Transverse colon (tissue), 4 donors: ENCODE data around the gene CLEC20A.

Experiments used
- EP300 ChIP-seq: sonication (generic); formaldehyde crosslinking; IDR thresholded peaks from one replicate; pipeline ENCODE4 v1.6.1; 2017; ENCODE audit warnings: antibody characterized with exemption, low read depth
- POLR2A ChIP-seq: fragments of 450-650 bp; IDR thresholded peaks from one replicate; pipeline ENCODE4 v1.6.1; 2016; ENCODE audit warnings: antibody characterized with exemption, mild to moderate bottlenecking, moderate library complexity
- POLR2AphosphoS5 ChIP-seq, 3 donors: sonication (generic); formaldehyde crosslinking; IDR thresholded peaks; one replicate each; pipeline ENCODE4 v1.6.1; 2016; ENCODE audit warnings: antibody characterized with exemption in 3 of 3
- TF ChIP-seq, protein P1 (sequence below), 5 experiments: fragments of 200-600 bp in 3 of 5; fragments of 450-650 bp in 2 of 5; sonication (generic) in 3 of 5; IDR thresholded peaks; 1 replicate in 2 of 5; 2 replicates in 3 of 5; pipeline ENCODE4 v1.5.1; 2016 to 2017; ENCODE audit warnings: antibody characterized with exemption in 5 of 5, inconsistent platforms in 3 of 5, mild to moderate bottlenecking in 2 of 5, moderate library complexity in 1 of 5

DNA sequence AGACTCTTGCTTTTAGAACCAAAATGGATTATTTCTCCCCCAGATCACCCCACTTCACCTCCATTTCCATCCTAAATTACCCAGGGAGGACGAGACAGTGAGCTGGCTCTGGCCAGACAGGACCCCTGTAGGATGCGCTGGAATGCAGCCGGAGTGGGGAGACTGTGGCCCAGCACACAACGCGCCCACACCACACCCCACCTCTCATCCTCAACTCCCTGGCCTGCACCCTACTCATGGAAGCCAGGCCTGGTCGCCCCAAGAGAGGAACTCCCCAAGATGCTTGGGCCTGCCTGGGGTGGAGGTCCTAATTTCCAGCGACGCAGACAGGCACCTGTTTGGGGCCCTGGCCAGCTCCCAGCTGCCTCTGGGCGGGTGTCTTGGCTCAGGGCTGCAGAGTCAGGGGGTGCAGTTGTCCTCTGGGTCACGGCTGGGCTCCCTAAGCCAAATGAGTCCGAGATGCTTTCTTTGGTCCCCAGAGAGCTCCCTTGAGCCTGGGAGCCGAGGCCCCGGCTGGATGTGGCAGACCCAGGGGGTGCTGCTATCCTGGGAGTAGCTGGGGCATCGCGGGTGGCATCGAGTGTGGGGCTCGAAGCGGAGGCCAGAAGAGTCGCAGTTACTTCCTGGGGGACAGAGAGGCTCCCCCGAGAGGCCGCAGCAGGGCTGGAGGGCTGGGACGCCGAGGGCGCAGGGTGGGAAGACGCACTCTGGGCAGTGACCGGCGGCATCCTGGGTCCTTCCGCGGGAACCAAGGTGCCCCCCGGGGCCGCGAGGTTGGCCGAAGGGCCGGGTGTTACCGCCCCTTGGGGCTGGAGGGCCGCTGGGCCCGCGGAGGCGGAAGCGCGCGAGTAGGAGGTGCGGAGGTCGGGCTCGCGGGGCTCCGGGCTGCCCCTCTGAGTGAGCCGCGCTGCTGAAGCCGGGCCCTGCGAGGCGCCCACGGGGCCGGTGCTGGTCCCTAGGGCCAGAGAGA, 10.4 kb downstream of the CLEC20A start:
- TF ChIP-seq, protein P1, sequence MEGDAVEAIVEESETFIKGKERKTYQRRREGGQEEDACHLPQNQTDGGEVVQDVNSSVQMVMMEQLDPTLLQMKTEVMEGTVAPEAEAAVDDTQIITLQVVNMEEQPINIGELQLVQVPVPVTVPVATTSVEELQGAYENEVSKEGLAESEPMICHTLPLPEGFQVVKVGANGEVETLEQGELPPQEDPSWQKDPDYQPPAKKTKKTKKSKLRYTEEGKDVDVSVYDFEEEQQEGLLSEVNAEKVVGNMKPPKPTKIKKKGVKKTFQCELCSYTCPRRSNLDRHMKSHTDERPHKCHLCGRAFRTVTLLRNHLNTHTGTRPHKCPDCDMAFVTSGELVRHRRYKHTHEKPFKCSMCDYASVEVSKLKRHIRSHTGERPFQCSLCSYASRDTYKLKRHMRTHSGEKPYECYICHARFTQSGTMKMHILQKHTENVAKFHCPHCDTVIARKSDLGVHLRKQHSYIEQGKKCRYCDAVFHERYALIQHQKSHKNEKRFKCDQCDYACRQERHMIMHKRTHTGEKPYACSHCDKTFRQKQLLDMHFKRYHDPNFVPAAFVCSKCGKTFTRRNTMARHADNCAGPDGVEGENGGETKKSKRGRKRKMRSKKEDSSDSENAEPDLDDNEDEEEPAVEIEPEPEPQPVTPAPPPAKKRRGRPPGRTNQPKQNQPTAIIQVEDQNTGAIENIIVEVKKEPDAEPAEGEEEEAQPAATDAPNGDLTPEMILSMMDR (IDR thresholded peaks at IDR 0.05): no peak
- TF ChIP-seq POLR2A: no peak
- no peak for TF ChIP-seq EP300
- TF ChIP-seq POLR2AphosphoS5 (IDR thresholded peaks at IDR 0.05): no peak
